ENCODE results near the gene CAB39.

DNA sequence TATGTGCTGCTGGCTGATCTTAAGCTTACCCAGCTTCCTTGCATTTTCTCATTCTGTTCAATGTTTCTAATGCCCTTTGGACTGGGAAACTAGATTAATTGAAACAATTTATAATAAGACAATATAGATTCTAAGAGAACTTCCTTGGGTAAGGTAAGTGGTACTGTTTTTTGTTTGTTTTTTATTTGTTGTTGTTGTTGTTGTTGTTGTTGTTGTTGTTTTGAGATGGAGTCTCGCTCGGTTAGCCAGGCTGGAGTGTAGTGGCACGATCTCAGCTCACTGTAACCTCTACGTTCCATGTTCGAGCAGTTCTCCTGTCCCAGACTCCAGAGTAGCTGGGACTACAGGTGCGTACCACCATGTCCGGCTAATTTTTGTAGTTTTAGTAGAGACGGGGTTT lies 49.1 kb downstream of the CAB39 start:
- TF ChIP-seq, protein P1, sequence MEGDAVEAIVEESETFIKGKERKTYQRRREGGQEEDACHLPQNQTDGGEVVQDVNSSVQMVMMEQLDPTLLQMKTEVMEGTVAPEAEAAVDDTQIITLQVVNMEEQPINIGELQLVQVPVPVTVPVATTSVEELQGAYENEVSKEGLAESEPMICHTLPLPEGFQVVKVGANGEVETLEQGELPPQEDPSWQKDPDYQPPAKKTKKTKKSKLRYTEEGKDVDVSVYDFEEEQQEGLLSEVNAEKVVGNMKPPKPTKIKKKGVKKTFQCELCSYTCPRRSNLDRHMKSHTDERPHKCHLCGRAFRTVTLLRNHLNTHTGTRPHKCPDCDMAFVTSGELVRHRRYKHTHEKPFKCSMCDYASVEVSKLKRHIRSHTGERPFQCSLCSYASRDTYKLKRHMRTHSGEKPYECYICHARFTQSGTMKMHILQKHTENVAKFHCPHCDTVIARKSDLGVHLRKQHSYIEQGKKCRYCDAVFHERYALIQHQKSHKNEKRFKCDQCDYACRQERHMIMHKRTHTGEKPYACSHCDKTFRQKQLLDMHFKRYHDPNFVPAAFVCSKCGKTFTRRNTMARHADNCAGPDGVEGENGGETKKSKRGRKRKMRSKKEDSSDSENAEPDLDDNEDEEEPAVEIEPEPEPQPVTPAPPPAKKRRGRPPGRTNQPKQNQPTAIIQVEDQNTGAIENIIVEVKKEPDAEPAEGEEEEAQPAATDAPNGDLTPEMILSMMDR (IDR thresholded peaks at IDR 0.05) = no peak
- TF ChIP-seq POLR2A (IDR thresholded peaks at IDR 0.05; ENCODE audit: low read depth) (no peak), EP300 (IDR thresholded peaks at IDR 0.05) (no peak), POLR2AphosphoS5 (IDR thresholded peaks at IDR 0.05) (no peak)
